HepG2 (cell line): ENCODE data around the gene PPP2R5C. TPM values are rescaled to one million over a fixed set of nuclear protein-coding genes. Genes with fewer than 3 reads are reported as not detected.
A peak's percentile ranks its signal among the peaks of the same experiment; 100 is the strongest.

Source experiments
- ATAC-seq: fragments of 200-7000 bp; cut with Tn5 transposase; 3 replicates; pipeline ENCODE4 v1.9.1; 2020; ENCODE audit warnings: mild to moderate bottlenecking, moderate library complexity
- BruUV-seq: library from RNA; stranded (reverse); fragments of 400-500 nt; replicated peaks from 2 replicates; lab custom pipeline; 2021; lab: Mats Ljungman, UMichigan
- CTCF ChIA-PET: fragments of 300-600 bp; formaldehyde crosslinking; extraction: SDS; loops from one replicate; lab custom pipeline; 2021; ENCODE audit warnings: low total read pairs, inconsistent platforms, low intra/inter-chr PET ratio; lab: Yijun Ruan, JAX
- POLR2A ChIA-PET: fragments of 350-600 bp; sonication (Branson Sonifier 250); formaldehyde crosslinking; loops from one replicate; lab custom pipeline; 2020; ENCODE audit warnings: antibody characterized with exemption, inconsistent platforms; lab: Yijun Ruan, JAX
- DNase-seq: peaks from one replicate; pipeline ENCODE4 v3.0.0-alpha.2; 2015; ENCODE audit warnings: low spot score
- FAIRE-seq: peaks from 3 replicates; lab custom pipeline; 2011; peaks lifted over from hg19 to GRCh38; lab: Jason Lieb, UNC
- H2AFZ ChIP-seq: one replicate; pipeline ENCODE4 v1.6.1; 2011; ENCODE audit warnings: low read length, inconsistent platforms
- H3K27ac ChIP-seq: fragments of 300-600 bp; 3 replicates; pipeline ENCODE4 v1.8.0; 2011; ENCODE audit warnings: mixed run types, mild to moderate bottlenecking, mixed read lengths, low read length, inconsistent platforms; ENCODE audit not compliant: insufficient read depth; ENCODE audit errors: extremely low read length
- H3K27me3 ChIP-seq, 2 experiments: fragments of 200-600 bp in 1 of 2; 2 replicates in 1 of 2; 3 replicates in 1 of 2; pipeline versions ENCODE4 v1.6.0 to v1.8.0; 2011; ENCODE audit warnings: low read length in 2 of 2, mild to moderate bottlenecking in 2 of 2, moderate library complexity in 2 of 2, inconsistent platforms in 1 of 2; ENCODE audit not compliant: insufficient read depth in 2 of 2, control insufficient read depth in 1 of 2
- H3K36me3 ChIP-seq, 2 experiments: fragments of 200-600 bp in 1 of 2; replicated peaks in 1 of 2; 2 replicates in 1 of 2; 3 replicates in 1 of 2; pipeline versions ENCODE4 v1.5.1 to v1.8.0; 2011; ENCODE audit warnings: low read length in 2 of 2, inconsistent platforms in 1 of 2; ENCODE audit not compliant: insufficient read depth in 2 of 2, control insufficient read depth in 1 of 2
- H3K4me1 ChIP-seq: 2 replicates; pipeline ENCODE4 v1.5.1; 2012; ENCODE audit warnings: low read length, inconsistent platforms; ENCODE audit not compliant: insufficient read depth
- H3K4me2 ChIP-seq: 2 replicates; pipeline ENCODE4 v1.6.0; 2011; ENCODE audit warnings: low read depth, low read length, inconsistent platforms
- H3K4me3 ChIP-seq, 3 experiments: fragments of 200-600 bp in 1 of 3; sonication (generic), shearing (Covaris generic) in 1 of 3; replicated peaks in 1 of 3; 2 replicates each; pipeline ENCODE4 v1.5.1; 2011 to 2016; ENCODE audit warnings: low read length in 3 of 3, inconsistent platforms in 2 of 3, low read depth in 2 of 3, mild to moderate bottlenecking in 2 of 3, control low read depth in 1 of 3, mixed read lengths in 1 of 3; ENCODE audit not compliant: insufficient read depth in 1 of 3
- H3K79me2 ChIP-seq: one replicate; pipeline ENCODE4 v1.6.1; 2011; ENCODE audit warnings: low read length, inconsistent platforms; ENCODE audit not compliant: insufficient read depth
- H3K9ac ChIP-seq: 2 replicates; pipeline ENCODE4 v1.6.0; 2011; ENCODE audit warnings: mild to moderate bottlenecking, low read depth, low read length, inconsistent platforms; ENCODE audit not compliant: insufficient read depth
- H3K9me3 ChIP-seq: 2 replicates; pipeline ENCODE4 v1.5.1; 2012; ENCODE audit warnings: mild to moderate bottlenecking, low read length
- H4K20me1 ChIP-seq: 2 replicates; pipeline ENCODE4 v1.6.0; 2011; ENCODE audit warnings: inconsistent platforms, mild to moderate bottlenecking, low read length, moderate library complexity; ENCODE audit not compliant: insufficient read depth
- FOSL2 ChIP-seq: sonication (generic); formaldehyde crosslinking; IDR thresholded peaks from 2 replicates; pipeline ENCODE4 v1.4.0; 2020; ENCODE audit warnings: missing genetic modification reagents
- MLLT10 ChIP-seq: sonication (generic); formaldehyde crosslinking; IDR thresholded peaks from 2 replicates; pipeline ENCODE4 v1.4.0; 2020; ENCODE audit warnings: missing genetic modification reagents
- RBM39 ChIP-seq: fragments of 200-400 bp; formaldehyde crosslinking; IDR thresholded peaks from one replicate; pipeline ENCODE4 v1.6.1; 2018; ENCODE audit warnings: antibody characterized with exemption, mild to moderate bottlenecking, low read depth, low read length; ENCODE audit not compliant: poor library complexity, severe bottlenecking
- RNF2 ChIP-seq: fragments of 450-650 bp; conservative IDR thresholded peaks from 2 replicates; pipeline ENCODE4 v1.6.1; 2016; ENCODE audit warnings: low read depth
- SAP130 ChIP-seq: IDR thresholded peaks from 2 replicates; pipeline ENCODE4 v1.6.1; 2016; ENCODE audit warnings: low read depth
- ZNF24 ChIP-seq: fragments of 450-650 bp; IDR thresholded peaks from 2 replicates; pipeline ENCODE4 v1.6.1; 2017; ENCODE audit warnings: antibody characterized with exemption, mild to moderate bottlenecking
- ZNF598 ChIP-seq: sonication (generic); formaldehyde crosslinking; IDR thresholded peaks from 2 replicates; pipeline ENCODE4 v1.5.1; 2020; ENCODE audit warnings: mild to moderate bottlenecking, missing genetic modification reagents, borderline replicate concordance
- ZNF605 ChIP-seq: sonication (generic); formaldehyde crosslinking; IDR thresholded peaks from 2 replicates; pipeline ENCODE4 v1.8.0; 2022; ENCODE audit warnings: mild to moderate bottlenecking, missing genetic modification reagents
- ZNF777 ChIP-seq: sonication (generic); formaldehyde crosslinking; IDR thresholded peaks from 2 replicates; pipeline ENCODE4 v1.4.0; 2020; ENCODE audit warnings: missing genetic modification reagents
- WGBS: methylation state at CpG from one replicate; pipeline ENCODE4 v1.1.6; 2017; ENCODE audit warnings: low lambda C conversion rate; 5-methylcytosine and 5-hydroxymethylcytosine counted together
- in situ Hi-C: cut with HindIII; loops from 2 replicates; pipeline ENCODE4 v1.10.0; 2017; ENCODE audit warnings: low pct_unique_long_range_greater_than_20kb; ENCODE audit not compliant: extremely low pct_ligation_motif_present
- intact Hi-C: fragments of 100-400 bp; cut with micrococcal nuclease; formaldehyde crosslinking; loops from one replicate; pipeline ENCODE4 v1.10.0; 2022; ENCODE audit not compliant: unreplicated experiment
- polyA plus RNA-seq, 8 experiments: library from polyadenylated mRNA; depleted of rRNA in 3 of 8; stranded (reverse) in 7 of 8; unstranded in 1 of 8; fragments of >200 nt; fragmentation: Illumina TruSeq in 4 of 8; extraction: Trizol in 4 of 8; gene quantifications; 2 replicates each; pipeline versions ENCODE4 v1.2.1 to v1.2.3, GENCODE V29; 2011 to 2016; ENCODE audit warnings: low read depth in 4 of 8, missing spikeins in 1 of 8, mixed read lengths in 1 of 8; ENCODE audit not compliant: insufficient read depth in 1 of 8
- total RNA-seq, 5 experiments: library from RNA; depleted of rRNA; stranded (reverse); fragments of >200 nt; fragmentation: Illumina TruSeq; extraction: Trizol; gene quantifications; 2 replicates each; pipeline ENCODE4 v1.2.3, GENCODE V29; 2016; ENCODE audit warnings: low read depth in 1 of 5

Gene PPP2R5C
- total and polyA plus RNA-seq, 2 of the 13 experiments (the other 11 are each of a cell fraction or from before 2014, with no cell fraction given) = 74.3 to 78.5 TPM

DNA sequence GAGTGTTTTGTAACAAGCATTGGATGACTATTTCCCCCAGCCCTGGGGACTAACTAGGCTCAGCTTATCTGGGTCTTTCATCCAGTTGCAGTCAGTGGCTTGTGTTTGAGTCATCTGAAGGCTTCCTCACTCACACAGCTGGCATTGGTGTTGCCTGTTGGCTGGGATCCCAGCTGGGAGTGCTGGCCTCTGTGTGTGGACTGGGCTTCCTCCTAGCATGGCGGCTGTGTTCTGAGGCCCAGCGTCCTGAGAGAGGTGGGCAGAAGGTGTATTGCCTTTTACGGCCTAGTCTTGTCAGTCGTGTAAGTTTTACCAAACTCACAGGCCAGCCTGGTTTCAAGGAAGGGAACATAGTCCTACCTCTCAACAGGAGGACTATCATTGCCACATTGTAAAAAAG is 28.3 kb upstream of the PPP2R5C start:
- in situ Hi-C loops = no loop called here
- no peaks in the 10 kb centered on the region for H4K20me1 ChIP-seq
- DNase-seq (no peak), ATAC-seq (no peak), FAIRE-seq (no peak)
- no peak overlapping the region for H3K4me2 ChIP-seq
- POLR2A ChIA-PET = no interaction called here
- no peaks in the 10 kb centered on the region for H3K79me2 ChIP-seq
- peaks cover 2 to 23% of the 10 kb centered on the region in 2 experiments; a peak in 4 of 5 replicates for H3K27me3 ChIP-seq
- H3K36me3 ChIP-seq = no peaks in the 10 kb centered on the region
- no peak overlapping the region for H3K27ac ChIP-seq
- H3K4me3 ChIP-seq = no peak overlapping the region
- TF ChIP-seq ZNF24 (no peak), FOSL2 (0 out of 2 replicates have a peak, but pooled peaks have one; percentile 14), SAP130 (0 out of 2 replicates have a peak, but pooled peaks have one; percentile 13)
- TF ChIP-seq, all 625 proteins: peak for 2
- 94% methylated on average over 4 of the region's 4 CpGs for WGBS
- H2AFZ ChIP-seq = no peak overlapping the region
- intact Hi-C loops = no loop called here
- no peaks in the 10 kb centered on the region for H3K9me3 ChIP-seq
- H3K9ac ChIP-seq = no peak overlapping the region
- BruUV-seq = no TSS peak
- peaks cover 90% of the 10 kb centered on the region for H3K4me1 ChIP-seq
- CTCF ChIA-PET = no interaction called here

GRCh38 chr14:101734246-101734847 is 27.2 kb upstream of the PPP2R5C start:
- Histone ChIP-seq H3K9me3 (no peaks in the 10 kb centered on the region), H3K4me3 (no peak overlapping the region), H2AFZ (no peak overlapping the region), H3K4me1 (peaks cover 86% of the 10 kb centered on the region), H3K79me2 (no peaks in the 10 kb centered on the region), H3K27ac (no peak overlapping the region), H4K20me1 (no peaks in the 10 kb centered on the region), H3K9ac (no peak overlapping the region), H3K36me3 (no peaks in the 10 kb centered on the region), H3K4me2 (no peak overlapping the region), H3K27me3 (peaks cover 2 to 27% of the 10 kb centered on the region in 2 experiments; a peak in 4 of 5 replicates)
- CTCF ChIA-PET = no interaction called here
- DNase-seq = no peak
- in situ Hi-C loops = no loop called here
- ATAC-seq = no peak
- POLR2A ChIA-PET = no interaction called here
- intact Hi-C loops = no loop called here
- WGBS = 81% methylated on average over 16 of the region's 16 CpGs
- no peak for FAIRE-seq
- no peak for TF ChIP-seq ZNF605 (CRISPR knock-in tag)
- no peak for TF ChIP-seq RBM39
- no peak for TF ChIP-seq ZNF777 (CRISPR knock-in tag)
- no peak for TF ChIP-seq ZNF598 (CRISPR knock-in tag)
- TF ChIP-seq RNF2 = no peak
- no peak for TF ChIP-seq MLLT10 (CRISPR knock-in tag)
- BruUV-seq = no TSS peak
